ENCODE results near the gene PARP8.
"Not testable (repeated sequence)": the region's sequence is repeated elsewhere in the genome, so short reads cannot be mapped to it uniquely, and the experiment has no call there.

The PARP8 gene

DNA sequence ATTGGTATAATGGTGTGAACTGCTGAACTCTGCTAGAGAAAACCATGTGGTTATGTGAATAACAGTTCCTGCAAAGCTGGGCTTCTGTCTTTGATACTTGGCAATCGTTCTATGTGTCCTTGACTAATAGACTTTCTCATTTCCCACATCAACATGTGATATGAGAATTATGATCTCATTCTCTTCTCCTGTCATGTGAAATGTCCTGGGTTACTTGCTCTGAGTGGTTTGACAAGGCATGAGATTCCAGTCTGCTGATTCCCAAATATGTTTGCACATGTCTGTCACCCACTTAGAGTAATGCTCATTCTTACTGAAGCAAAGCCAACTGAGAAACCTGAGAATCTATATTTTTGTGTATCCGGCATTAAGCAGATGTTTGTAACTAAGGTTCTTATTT lies 141.2 kb downstream of the PARP8 start:
- no peak for TF ChIP-seq CTCF (conservative IDR thresholded peaks at IDR 0.05; ENCODE audit: control insufficient read depth, insufficient read depth, low read depth, low read length)
- DNase-seq (ENCODE audit: low read depth) = peak; percentile 33
- H3K4me3 ChIP-seq (ENCODE audit: control insufficient read depth, low read depth, low read length) = no peak overlapping the region

GRCh38 chr5:50808406-50808805 lies 142.0 kb downstream of the PARP8 start:
- no peak for DNase-seq (ENCODE audit: low read depth)
- TF ChIP-seq CTCF (conservative IDR thresholded peaks at IDR 0.05; ENCODE audit: control insufficient read depth, insufficient read depth, low read depth, low read length) = no peak
- no peak overlapping the region for H3K4me3 ChIP-seq (ENCODE audit: control insufficient read depth, low read depth, low read length)

- not testable (repeated sequence) for H3K4me3 ChIP-seq (ENCODE audit: control insufficient read depth, low read depth, low read length); DNase-seq (ENCODE audit: low read depth)
Measured at GRCh38 chr5:50811746-50812145, 145.3 kb downstream of the PARP8 start.

- no peak for TF ChIP-seq CTCF (conservative IDR thresholded peaks at IDR 0.05; ENCODE audit: control insufficient read depth, insufficient read depth, low read depth, low read length)
- DNase-seq (ENCODE audit: low read depth) = no peak
- H3K4me3 ChIP-seq (ENCODE audit: control insufficient read depth, low read depth, low read length) = no peak overlapping the region
Measured at GRCh38 chr5:50813691-50814090, 147.3 kb downstream of the PARP8 start.

- no peak for TF ChIP-seq CTCF (conservative IDR thresholded peaks at IDR 0.05; ENCODE audit: control insufficient read depth, insufficient read depth, low read depth, low read length)
- no peak overlapping the region for H3K4me3 ChIP-seq (ENCODE audit: control insufficient read depth, low read depth, low read length)
- no peak for DNase-seq (ENCODE audit: low read depth)
Measured at GRCh38 chr5:50814556-50814955, 148.1 kb downstream of the PARP8 start.

DNA sequence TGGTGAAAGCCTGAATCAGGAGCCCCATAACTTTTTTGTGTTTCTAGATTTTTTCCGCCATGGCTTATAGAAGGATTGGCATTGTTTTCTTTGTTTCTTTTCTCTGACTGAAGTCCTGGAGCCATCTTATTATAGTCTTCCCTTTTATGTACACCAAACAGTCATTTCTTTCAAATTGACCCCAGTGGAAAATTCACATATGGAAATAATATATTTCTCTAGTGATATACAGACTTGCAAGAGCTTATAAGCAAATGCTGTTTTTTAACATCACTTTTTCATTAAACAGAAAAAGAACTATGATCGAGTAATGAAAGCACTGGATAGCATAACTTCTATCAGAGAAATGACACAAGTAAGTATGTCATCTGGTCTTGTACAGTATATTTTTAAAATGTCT lies 155.6 kb downstream of the PARP8 start:
- no peak for TF ChIP-seq CTCF (conservative IDR thresholded peaks at IDR 0.05; ENCODE audit: control insufficient read depth, insufficient read depth, low read depth, low read length)
- H3K4me3 ChIP-seq (ENCODE audit: control insufficient read depth, low read depth, low read length) = no peak overlapping the region
- no peak for DNase-seq (ENCODE audit: low read depth)

DNA sequence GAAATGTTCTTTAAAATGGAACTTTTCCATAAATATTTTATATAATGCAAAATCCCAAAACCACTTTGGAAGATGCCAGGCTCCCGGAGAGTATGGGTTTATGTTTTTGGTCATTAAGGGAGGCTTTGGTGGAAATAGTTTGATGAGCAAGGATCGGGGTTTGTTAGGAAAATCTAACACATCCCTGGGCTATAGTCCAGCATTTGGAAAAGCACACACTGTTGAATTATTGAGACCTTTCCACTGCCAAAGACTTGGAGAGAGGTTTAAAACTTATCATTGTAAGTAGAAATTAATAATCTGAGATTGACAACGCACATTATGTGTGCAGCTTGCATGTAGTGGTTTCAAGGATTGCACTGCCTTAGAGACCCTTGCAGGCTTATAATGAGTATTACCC lies 156.3 kb downstream of the PARP8 start:
- no peak for DNase-seq (ENCODE audit: low read depth)
- TF ChIP-seq CTCF (conservative IDR thresholded peaks at IDR 0.05; ENCODE audit: control insufficient read depth, insufficient read depth, low read depth, low read length) = no peak
- no peak overlapping the region for H3K4me3 ChIP-seq (ENCODE audit: control insufficient read depth, low read depth, low read length)
